G401 (cell line): ENCODE data around the gene MRPL1. TPM values are rescaled to one million over a fixed set of nuclear protein-coding genes. Genes with fewer than 3 reads are reported as not detected.
"Not testable (repeated sequence)": the region's sequence is repeated elsewhere in the genome, so short reads cannot be mapped to it uniquely, and the experiment has no call there.

Experiments
- DNase-seq: peaks from one replicate; pipeline ENCODE4 v3.0.0-alpha.2; 2015; ENCODE audit warnings: low spot score
- in situ Hi-C: cut with HindIII; loops from 2 replicates; pipeline ENCODE4 v1.10.0; 2016; ENCODE audit warnings: low sequenced_read_pairs, mixed read lengths
- total RNA-seq: library from RNA; depleted of rRNA; stranded (reverse); fragments of >200 nt; shearing (Covaris generic); gene quantifications from 2 replicates; pipeline ENCODE4 v1.2.3, GENCODE V29; 2014

The MRPL1 gene
- total RNA-seq, 1 experiment from 2014 or later = 51.7 TPM

- in situ Hi-C loops = no loop called here
- DNase-seq = no peak
These were observed 94.3 kb downstream of the MRPL1 start for GRCh38 chr4:77956917-77957316.

GRCh38 chr4:77958897-77959296 lies 96.3 kb downstream of the MRPL1 start:
- in situ Hi-C loops = no loop called here
- DNase-seq = no peak

GRCh38 chr4:77959566-77960338 lies 97.1 kb downstream of the MRPL1 start:
- DNase-seq = peak; percentile 28
- in situ Hi-C loops = no loop called here

- DNase-seq = no peak
- in situ Hi-C loops = no loop called here
These were observed 97.7 kb downstream of the MRPL1 start for GRCh38 chr4:77960367-77960766.

GRCh38 chr4:77963004-77963403 lies 100.4 kb downstream of the MRPL1 start:
- in situ Hi-C loops = no loop called here
- no peak for DNase-seq

GRCh38 chr4:77973657-77974056 lies 111.0 kb downstream of the MRPL1 start:
- DNase-seq, in situ Hi-C loops: not testable (repeated sequence)

GRCh38 chr4:77982900-77983540 lies 120.4 kb downstream of the MRPL1 start:
- in situ Hi-C loops, DNase-seq: not testable (repeated sequence)

GRCh38 chr4:77983612-77984311 lies 121.1 kb downstream of the MRPL1 start:
- in situ Hi-C loops, DNase-seq: not testable (repeated sequence)

- DNase-seq = no peak
- in situ Hi-C loops = no loop called here
These were observed 127.3 kb downstream of the MRPL1 start for GRCh38 chr4:77989968-77990367.

- in situ Hi-C loops = no loop called here
- no peak for DNase-seq
These were observed 127.8 kb downstream of the MRPL1 start for GRCh38 chr4:77990456-77990855.

GRCh38 chr4:77990904-77991358 lies 128.3 kb downstream of the MRPL1 start:
- in situ Hi-C loops = no loop called here
- DNase-seq = no peak

GRCh38 chr4:77992581-77992980 lies 130.0 kb downstream of the MRPL1 start:
- DNase-seq = no peak
- in situ Hi-C loops = no loop called here

- in situ Hi-C loops = no loop called here
- peak; percentile 20 for DNase-seq
These were observed 131.6 kb downstream of the MRPL1 start for GRCh38 chr4:77994194-77994721.

- DNase-seq = no peak
- in situ Hi-C loops = no loop called here
These were observed 133.4 kb downstream of the MRPL1 start for GRCh38 chr4:77996076-77996475.

- DNase-seq = no peak
- in situ Hi-C loops = no loop called here
These were observed 138.9 kb downstream of the MRPL1 start for GRCh38 chr4:78001531-78001930.

GRCh38 chr4:78002260-78002659 lies 139.6 kb downstream of the MRPL1 start:
- DNase-seq = no peak
- in situ Hi-C loops = no loop called here
